Mucosa of rectum (tissue), 2 donors: Measurements from ENCODE around the gene GALR1.
"Not testable (repeated sequence)": the region's sequence is repeated elsewhere in the genome, so short reads cannot be mapped to it uniquely, and the experiment has no call there.

Experiments used
- H3K27ac ChIP-seq, 2 donors: one replicate each; pipeline ENCODE4 v1.7.0; 2013; ENCODE audit warnings: inconsistent platforms in 2 of 2, low read depth in 2 of 2, low read length in 2 of 2
- H3K27me3 ChIP-seq, 2 donors: one replicate each; pipeline ENCODE4 v1.7.0; 2013; ENCODE audit warnings: low read length in 2 of 2; ENCODE audit not compliant: control insufficient read depth in 2 of 2, insufficient read depth in 2 of 2
- H3K36me3 ChIP-seq, 2 donors: one replicate each; pipeline ENCODE4 v1.7.0; 2013; ENCODE audit warnings: low read length in 2 of 2; ENCODE audit not compliant: control insufficient read depth in 2 of 2, insufficient read depth in 2 of 2
- H3K4me1 ChIP-seq, 2 donors: one replicate each; pipeline ENCODE4 v1.7.0; 2013; ENCODE audit warnings: low read length in 2 of 2, mild to moderate bottlenecking in 1 of 2; ENCODE audit not compliant: control insufficient read depth in 2 of 2, insufficient read depth in 2 of 2
- H3K4me3 ChIP-seq, 2 donors: one replicate each; pipeline ENCODE4 v1.7.0; 2013; ENCODE audit warnings: low read length in 2 of 2
- H3K9ac ChIP-seq, 2 donors: one replicate each; pipeline ENCODE4 v1.7.0; 2013; ENCODE audit warnings: low read length in 2 of 2, low read depth in 1 of 2, mild to moderate bottlenecking in 1 of 2
- H3K9me3 ChIP-seq, 2 donors: one replicate each; pipeline ENCODE4 v1.7.0; 2013; ENCODE audit warnings: low read length in 2 of 2; ENCODE audit not compliant: control insufficient read depth in 2 of 2
- donor health status: healthy.
- donor health status: Normal muscosa, but diverticular disease.

GALR1 gene

GRCh38 chr18:77268456-77268855 lies 18.8 kb downstream of the GALR1 start:
- Histone ChIP-seq H3K36me3 (no peaks in the 10 kb centered on the region), H3K4me1 (peaks cover 0 to 3% of the 10 kb centered on the region in 2 donors), H3K9me3 (no peaks in the 10 kb centered on the region), H3K27ac (no peak overlapping the region), H3K4me3 (no peak overlapping the region), H3K9ac (no peak overlapping the region), H3K27me3 (no peaks in the 10 kb centered on the region)

GRCh38 chr18:77271576-77272481 lies 22.2 kb downstream of the GALR1 start:
- Histone ChIP-seq H3K27me3 (no peaks in the 10 kb centered on the region), H3K9ac (no peak overlapping the region), H3K27ac (no peak overlapping the region), H3K4me1 (peaks cover 0 to 3% of the 10 kb centered on the region in 2 donors), H3K9me3 (no peaks in the 10 kb centered on the region), H3K36me3 (no peaks in the 10 kb centered on the region), H3K4me3 (no peak overlapping the region)

GRCh38 chr18:77290841-77291240 lies 41.2 kb downstream of the GALR1 start:
- H3K27ac ChIP-seq, H3K9me3 ChIP-seq, H3K4me3 ChIP-seq, H3K9ac ChIP-seq, H3K27me3 ChIP-seq, H3K36me3 ChIP-seq, H3K4me1 ChIP-seq: not testable (repeated sequence)

GRCh38 chr18:77298172-77298571 lies 48.5 kb downstream of the GALR1 start:
- no peaks in the 10 kb centered on the region for H3K27me3 ChIP-seq

GRCh38 chr18:77299706-77300105 lies 50.1 kb downstream of the GALR1 start:
- Histone ChIP-seq H3K9me3 (no peaks in the 10 kb centered on the region), H3K36me3 (no peaks in the 10 kb centered on the region)

More at GRCh38 chr18:77298172-77298571, 48.5 kb downstream of the GALR1 start:
- H3K4me1 ChIP-seq: no peaks in the 10 kb centered on the region
- H3K9me3 ChIP-seq: no peaks in the 10 kb centered on the region
- no peak overlapping the region for H3K4me3 ChIP-seq
- no peak overlapping the region for H3K9ac ChIP-seq
- H3K27ac ChIP-seq: no peak overlapping the region
- H3K36me3 ChIP-seq: no peaks in the 10 kb centered on the region

GRCh38 chr18:77300579-77300978 lies 50.9 kb downstream of the GALR1 start:
- no peak overlapping the region for H3K9ac ChIP-seq
- no peaks in the 10 kb centered on the region for H3K4me1 ChIP-seq
- H3K9me3 ChIP-seq: no peaks in the 10 kb centered on the region
- no peaks in the 10 kb centered on the region for H3K36me3 ChIP-seq
- H3K27me3 ChIP-seq: no peaks in the 10 kb centered on the region
- H3K4me3 ChIP-seq: no peak overlapping the region
- H3K27ac ChIP-seq: no peak overlapping the region

More at GRCh38 chr18:77299706-77300105, 50.1 kb downstream of the GALR1 start:
- H3K27ac ChIP-seq: no peak overlapping the region
- H3K27me3 ChIP-seq: no peaks in the 10 kb centered on the region
- no peak overlapping the region for H3K9ac ChIP-seq
- no peaks in the 10 kb centered on the region for H3K4me1 ChIP-seq
- no peak overlapping the region for H3K4me3 ChIP-seq

- Histone ChIP-seq H3K4me3 (no peak overlapping the region), H3K4me1 (no peaks in the 10 kb centered on the region), H3K36me3 (no peaks in the 10 kb centered on the region), H3K9ac (no peak overlapping the region), H3K9me3 (no peaks in the 10 kb centered on the region), H3K27ac (no peak overlapping the region), H3K27me3 (no peaks in the 10 kb centered on the region)
Observed at GRCh38 chr18:77304268-77304667, 54.6 kb downstream of the GALR1 start.

GRCh38 chr18:77305676-77306075 lies 56.0 kb downstream of the GALR1 start:
- H3K27me3 ChIP-seq: no peaks in the 10 kb centered on the region
- H3K4me1 ChIP-seq: no peaks in the 10 kb centered on the region
- H3K36me3 ChIP-seq: no peaks in the 10 kb centered on the region
- H3K4me3 ChIP-seq: no peak overlapping the region
- no peak overlapping the region for H3K27ac ChIP-seq
- H3K9ac ChIP-seq: no peak overlapping the region
- no peaks in the 10 kb centered on the region for H3K9me3 ChIP-seq

GRCh38 chr18:77308216-77308615 lies 58.6 kb downstream of the GALR1 start:
- H3K4me1 ChIP-seq: no peaks in the 10 kb centered on the region
- no peaks in the 10 kb centered on the region for H3K9me3 ChIP-seq
- H3K4me3 ChIP-seq: no peak overlapping the region

GRCh38 chr18:77314511-77314910 lies 64.9 kb downstream of the GALR1 start:
- H3K27me3 ChIP-seq: no peaks in the 10 kb centered on the region
- H3K36me3 ChIP-seq: no peaks in the 10 kb centered on the region
- H3K4me1 ChIP-seq: no peaks in the 10 kb centered on the region
- no peaks in the 10 kb centered on the region for H3K9me3 ChIP-seq
- no peak overlapping the region for H3K27ac ChIP-seq
- no peak overlapping the region for H3K4me3 ChIP-seq
- no peak overlapping the region for H3K9ac ChIP-seq

More at GRCh38 chr18:77308216-77308615, 58.6 kb downstream of the GALR1 start:
- H3K9ac ChIP-seq: no peak overlapping the region
- H3K27ac ChIP-seq: no peak overlapping the region
- H3K36me3 ChIP-seq: no peaks in the 10 kb centered on the region
- H3K27me3 ChIP-seq: no peaks in the 10 kb centered on the region
